Ishikawa (cell line): ENCODE data around the gene MND1.

Source experiments
- EGR1 ChIP-seq: IDR thresholded peaks from 2 replicates; pipeline ENCODE4 v1.6.1; 2012
- TEAD4 ChIP-seq: IDR thresholded peaks from 2 replicates; pipeline ENCODE4 v1.6.1; 2012
- TF ChIP-seq, protein P1 (sequence below): IDR thresholded peaks from 2 replicates; pipeline ENCODE4 v1.6.1; 2012; ENCODE audit warnings: low read depth, mild to moderate bottlenecking

DNA sequence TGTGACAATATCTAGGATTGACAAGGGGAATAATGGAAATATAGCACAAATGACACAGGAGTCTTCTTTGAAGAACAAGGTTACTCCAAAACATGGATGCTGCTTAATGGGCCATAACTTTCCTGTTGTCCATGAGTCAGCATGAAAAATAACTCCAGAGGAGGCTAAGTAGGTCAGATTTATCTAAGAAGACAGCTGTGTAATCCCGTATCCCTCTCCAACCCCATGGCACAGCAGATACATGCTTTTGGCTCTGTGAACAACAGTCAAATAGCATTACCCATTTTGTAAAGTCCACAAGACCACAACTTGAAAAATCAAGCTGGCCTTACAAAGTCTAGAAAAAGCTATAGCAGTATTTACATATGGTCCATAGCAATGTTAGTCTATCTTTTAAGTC lies 119.6 kb downstream of the MND1 start:
- TF ChIP-seq, protein P1, sequence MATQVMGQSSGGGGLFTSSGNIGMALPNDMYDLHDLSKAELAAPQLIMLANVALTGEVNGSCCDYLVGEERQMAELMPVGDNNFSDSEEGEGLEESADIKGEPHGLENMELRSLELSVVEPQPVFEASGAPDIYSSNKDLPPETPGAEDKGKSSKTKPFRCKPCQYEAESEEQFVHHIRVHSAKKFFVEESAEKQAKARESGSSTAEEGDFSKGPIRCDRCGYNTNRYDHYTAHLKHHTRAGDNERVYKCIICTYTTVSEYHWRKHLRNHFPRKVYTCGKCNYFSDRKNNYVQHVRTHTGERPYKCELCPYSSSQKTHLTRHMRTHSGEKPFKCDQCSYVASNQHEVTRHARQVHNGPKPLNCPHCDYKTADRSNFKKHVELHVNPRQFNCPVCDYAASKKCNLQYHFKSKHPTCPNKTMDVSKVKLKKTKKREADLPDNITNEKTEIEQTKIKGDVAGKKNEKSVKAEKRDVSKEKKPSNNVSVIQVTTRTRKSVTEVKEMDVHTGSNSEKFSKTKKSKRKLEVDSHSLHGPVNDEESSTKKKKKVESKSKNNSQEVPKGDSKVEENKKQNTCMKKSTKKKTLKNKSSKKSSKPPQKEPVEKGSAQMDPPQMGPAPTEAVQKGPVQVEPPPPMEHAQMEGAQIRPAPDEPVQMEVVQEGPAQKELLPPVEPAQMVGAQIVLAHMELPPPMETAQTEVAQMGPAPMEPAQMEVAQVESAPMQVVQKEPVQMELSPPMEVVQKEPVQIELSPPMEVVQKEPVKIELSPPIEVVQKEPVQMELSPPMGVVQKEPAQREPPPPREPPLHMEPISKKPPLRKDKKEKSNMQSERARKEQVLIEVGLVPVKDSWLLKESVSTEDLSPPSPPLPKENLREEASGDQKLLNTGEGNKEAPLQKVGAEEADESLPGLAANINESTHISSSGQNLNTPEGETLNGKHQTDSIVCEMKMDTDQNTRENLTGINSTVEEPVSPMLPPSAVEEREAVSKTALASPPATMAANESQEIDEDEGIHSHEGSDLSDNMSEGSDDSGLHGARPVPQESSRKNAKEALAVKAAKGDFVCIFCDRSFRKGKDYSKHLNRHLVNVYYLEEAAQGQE, result no peak
- TF ChIP-seq EGR1, result no peak
- TF ChIP-seq TEAD4, result no peak
